Left ventricle myocardium inferior (tissue), 1 donor: Measurements from ENCODE around the gene TRMT61A. TPM values are rescaled to one million over a fixed set of nuclear protein-coding genes. Genes with fewer than 3 reads are reported as not detected.

Source experiments
- DNase-seq: peaks from one replicate; pipeline ENCODE4 v3.0.0-alpha.2; 2020
- H3K27ac ChIP-seq: fragments of 200-600 bp; replicated peaks from 2 replicates; pipeline ENCODE4 v1.8.0; 2021
- H3K27me3 ChIP-seq: fragments of 200-600 bp; 2 replicates; pipeline ENCODE4 v1.8.0; 2021; ENCODE audit warnings: low read depth
- H3K36me3 ChIP-seq: fragments of 200-600 bp; 2 replicates; pipeline ENCODE4 v1.8.0; 2021
- H3K4me1 ChIP-seq: fragments of 200-600 bp; 2 replicates; pipeline ENCODE4 v1.8.0; 2021
- H3K4me3 ChIP-seq: fragments of 200-600 bp; 2 replicates; pipeline ENCODE4 v1.8.0; 2021; ENCODE audit warnings: mild to moderate bottlenecking, moderate library complexity
- H3K9me3 ChIP-seq: fragments of 200-600 bp; replicated peaks from 2 replicates; pipeline ENCODE4 v1.8.0; 2021
- intact Hi-C: fragments of 100-400 bp; cut with micrococcal nuclease; formaldehyde crosslinking; loops from one replicate; pipeline ENCODE4 v1.11.0; 2022
- total RNA-seq: library from RNA; stranded (reverse); fragmentation: NEBNext Ultra II Directional; extraction: Animal tissue kit (Norgen Biotek cat#: 25700); gene quantifications from one replicate; pipeline ENCODE4 v1.2.1, GENCODE V29; 2021
- TF ChIP-seq, protein P1 (sequence below): fragments of 200-600 bp; IDR thresholded peaks from 2 replicates; pipeline ENCODE4 v1.8.0; 2021; ENCODE audit warnings: antibody characterized with exemption, mild to moderate bottlenecking, borderline replicate concordance
- donor health status: DM: no; HTN: yes; CAD: no; lungs with severe emphysema.

TRMT61A gene
- total RNA-seq, 1 donor from 2014 or later, result 5.9 TPM

DNA sequence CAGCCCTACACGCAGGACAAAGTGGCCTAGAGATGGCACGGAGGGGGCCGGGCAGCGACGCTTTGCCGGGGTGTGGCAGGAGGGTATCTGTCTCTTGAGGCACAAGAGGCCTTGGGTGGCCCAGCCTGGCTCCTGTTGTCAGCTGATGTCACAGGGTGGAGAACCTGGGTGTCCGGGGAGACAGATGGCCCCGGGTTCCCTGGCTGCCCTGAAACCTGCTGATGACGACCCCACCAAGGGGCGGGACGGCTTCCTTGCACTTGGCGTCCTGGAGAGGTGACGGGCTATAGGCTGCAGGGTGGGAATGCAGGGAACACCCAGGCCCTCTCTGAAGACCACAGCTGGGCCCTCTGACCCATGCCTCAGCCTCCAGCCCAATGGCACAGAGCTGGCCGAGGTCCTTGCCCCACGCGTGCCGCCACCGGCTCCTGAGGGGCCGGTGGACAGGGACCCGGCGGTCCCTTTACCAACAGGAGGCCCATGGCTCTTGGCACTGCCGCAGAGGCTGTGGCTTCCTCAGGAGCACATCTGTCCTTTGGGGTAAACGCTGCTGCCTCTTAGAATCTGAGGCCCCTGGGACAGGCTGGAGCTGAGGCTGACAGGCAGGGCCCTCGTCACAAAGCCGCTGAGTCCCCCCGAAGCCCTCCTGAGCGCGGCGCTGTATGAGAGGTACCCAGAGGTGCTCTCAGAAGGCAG lies 16.4 kb downstream of the TRMT61A start:
- intact Hi-C loops, result loop anchor here (5.0 kb wide), 1 partner anchor 48 kb away; no protein-coding TSS in a partner anchor
- TF ChIP-seq, protein P1, sequence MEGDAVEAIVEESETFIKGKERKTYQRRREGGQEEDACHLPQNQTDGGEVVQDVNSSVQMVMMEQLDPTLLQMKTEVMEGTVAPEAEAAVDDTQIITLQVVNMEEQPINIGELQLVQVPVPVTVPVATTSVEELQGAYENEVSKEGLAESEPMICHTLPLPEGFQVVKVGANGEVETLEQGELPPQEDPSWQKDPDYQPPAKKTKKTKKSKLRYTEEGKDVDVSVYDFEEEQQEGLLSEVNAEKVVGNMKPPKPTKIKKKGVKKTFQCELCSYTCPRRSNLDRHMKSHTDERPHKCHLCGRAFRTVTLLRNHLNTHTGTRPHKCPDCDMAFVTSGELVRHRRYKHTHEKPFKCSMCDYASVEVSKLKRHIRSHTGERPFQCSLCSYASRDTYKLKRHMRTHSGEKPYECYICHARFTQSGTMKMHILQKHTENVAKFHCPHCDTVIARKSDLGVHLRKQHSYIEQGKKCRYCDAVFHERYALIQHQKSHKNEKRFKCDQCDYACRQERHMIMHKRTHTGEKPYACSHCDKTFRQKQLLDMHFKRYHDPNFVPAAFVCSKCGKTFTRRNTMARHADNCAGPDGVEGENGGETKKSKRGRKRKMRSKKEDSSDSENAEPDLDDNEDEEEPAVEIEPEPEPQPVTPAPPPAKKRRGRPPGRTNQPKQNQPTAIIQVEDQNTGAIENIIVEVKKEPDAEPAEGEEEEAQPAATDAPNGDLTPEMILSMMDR, result no peak
- Histone ChIP-seq H3K36me3 (no peaks in the 10 kb centered on the region), H3K27ac (peak overlapping the region; percentile 76), H3K4me3 (no peak overlapping the region), H3K9me3 (no peaks in the 10 kb centered on the region), H3K27me3 (no peaks in the 10 kb centered on the region), H3K4me1 (peaks cover 73% of the 10 kb centered on the region)
- DNase-seq, result peak; percentile 14

DNA sequence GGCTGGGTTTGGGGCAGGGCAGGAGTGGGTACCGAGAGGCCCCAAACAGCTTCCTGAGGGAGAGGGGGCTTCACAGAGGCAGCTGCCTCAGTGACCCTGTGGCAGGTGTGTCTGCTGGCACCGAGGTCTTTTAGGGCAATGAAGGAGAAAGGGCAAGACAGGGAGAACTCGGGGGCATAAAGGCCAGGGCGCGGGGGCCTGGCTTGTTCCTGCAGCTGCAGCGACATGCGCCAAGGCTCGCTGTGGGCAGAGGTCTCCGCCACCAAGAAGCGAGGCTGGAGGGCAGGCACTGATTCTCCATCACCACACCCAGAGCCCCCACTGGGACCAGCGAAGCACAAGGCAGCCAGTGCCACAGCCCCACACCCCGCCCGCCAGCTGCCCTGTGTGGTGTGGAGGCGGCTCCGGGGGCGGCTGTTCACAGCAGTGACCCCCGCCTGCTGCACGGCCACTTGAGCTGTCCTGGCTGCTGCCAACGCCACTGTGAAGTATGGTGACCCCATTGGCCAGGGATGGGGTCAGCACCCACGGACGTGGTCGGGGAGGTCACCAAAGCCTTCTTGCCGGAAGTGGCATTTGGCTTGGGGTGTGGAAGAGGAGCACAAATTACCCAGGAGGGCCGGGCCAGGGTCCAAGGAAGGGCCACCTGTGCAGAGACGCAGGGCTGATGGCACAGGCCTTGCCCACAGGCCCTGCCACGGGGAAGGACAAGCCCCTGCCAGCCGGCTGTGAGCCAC lies 17.1 kb downstream of the TRMT61A start:
- Histone ChIP-seq H3K4me1 (peaks cover 73% of the 10 kb centered on the region), H3K27me3 (no peaks in the 10 kb centered on the region), H3K4me3 (no peak overlapping the region), H3K27ac (no peak overlapping the region), H3K36me3 (no peaks in the 10 kb centered on the region), H3K9me3 (no peaks in the 10 kb centered on the region)
- intact Hi-C loops, result loop anchor here (2.0 to 5.0 kb wide), 2 partner anchors 27 to 49 kb away; no protein-coding TSS in a partner anchor
- peak; percentile 16 for DNase-seq
- TF ChIP-seq, protein P1, result no peak

DNA sequence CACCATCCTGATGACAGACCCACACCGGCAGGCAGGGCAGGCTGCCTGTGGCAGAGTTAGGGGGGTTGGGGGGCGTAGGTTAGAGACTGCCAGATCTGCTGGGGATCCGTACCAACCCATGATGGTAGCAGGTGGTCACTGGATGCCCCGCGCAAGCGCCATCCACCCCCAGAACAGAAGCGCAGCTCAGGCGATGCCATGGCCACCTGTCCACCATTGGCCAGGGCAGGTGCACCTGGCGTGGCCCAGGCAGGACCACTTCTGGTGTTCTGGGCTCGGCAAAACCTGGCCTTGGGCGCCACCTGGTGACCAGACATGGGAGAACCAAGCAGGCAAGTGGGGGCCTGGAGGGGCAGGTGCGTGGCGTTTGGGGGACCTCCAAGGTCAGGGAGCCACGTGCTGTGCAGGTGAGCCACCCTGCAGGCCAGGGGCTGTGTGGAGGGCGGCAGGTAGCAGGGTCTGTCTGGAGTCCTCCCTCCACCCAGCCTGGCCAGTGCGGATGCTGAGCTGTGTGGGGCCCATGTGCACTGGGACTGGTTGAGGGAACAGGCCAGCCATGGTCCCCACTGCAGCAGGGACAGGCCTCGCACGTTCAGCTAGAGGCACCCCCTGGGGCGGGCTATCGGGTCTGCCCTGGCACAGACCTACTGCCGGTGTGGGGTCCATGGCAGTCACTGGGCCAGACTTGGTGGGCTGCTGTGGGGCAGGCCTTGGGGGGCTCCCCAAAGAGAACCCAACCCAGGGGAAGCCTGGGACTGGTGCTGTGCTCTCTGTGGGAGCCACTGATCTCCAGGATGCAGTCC lies 17.9 kb downstream of the TRMT61A start:
- no peak overlapping the region for H3K4me3 ChIP-seq
- peaks cover 73% of the 10 kb centered on the region for H3K4me1 ChIP-seq
- intact Hi-C loops, result loop anchor here (2.0 to 5.0 kb wide), 2 partner anchors 28 to 50 kb away; no protein-coding TSS in a partner anchor
- H3K27me3 ChIP-seq, result no peaks in the 10 kb centered on the region
- no peaks in the 10 kb centered on the region for H3K9me3 ChIP-seq
- TF ChIP-seq, protein P1, result peak; percentile 93
- H3K27ac ChIP-seq, result no peak overlapping the region
- DNase-seq, result peak; percentile 72
- no peaks in the 10 kb centered on the region for H3K36me3 ChIP-seq

DNA sequence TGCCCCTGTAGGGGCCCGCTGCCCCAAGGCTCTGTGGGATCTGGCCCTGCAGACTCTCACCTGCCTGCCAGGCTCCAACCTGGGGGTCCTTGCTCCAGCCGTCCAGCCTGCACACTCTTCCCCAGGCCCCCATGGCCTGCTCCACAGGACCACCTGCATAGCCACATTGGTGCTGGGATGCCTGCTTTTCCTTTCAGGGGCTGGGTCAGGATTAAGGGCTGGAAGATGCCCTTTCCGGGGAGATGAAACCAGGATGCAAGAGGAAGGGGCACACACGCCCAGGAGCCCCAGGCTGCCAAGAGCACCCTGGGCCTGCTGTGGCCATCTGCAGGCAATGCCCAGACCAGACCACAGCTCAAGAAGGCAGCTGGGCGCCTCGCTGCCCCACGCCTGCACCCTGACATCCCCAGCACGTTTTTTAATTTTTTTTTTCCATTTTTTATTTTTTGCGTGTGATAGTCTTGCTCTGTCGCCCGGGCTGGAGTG lies 18.5 kb downstream of the TRMT61A start:
- H3K9me3 ChIP-seq, result no peaks in the 10 kb centered on the region
- intact Hi-C loops, result loop anchor here (2.0 to 5.0 kb wide), 2 partner anchors 29 to 50 kb away; no protein-coding TSS in a partner anchor
- peaks cover 73% of the 10 kb centered on the region for H3K4me1 ChIP-seq
- no peak overlapping the region for H3K27ac ChIP-seq
- H3K27me3 ChIP-seq, result no peaks in the 10 kb centered on the region
- DNase-seq, result peak; percentile 13
- TF ChIP-seq, protein P1, result no peak
- no peak overlapping the region for H3K4me3 ChIP-seq
- no peaks in the 10 kb centered on the region for H3K36me3 ChIP-seq

DNA sequence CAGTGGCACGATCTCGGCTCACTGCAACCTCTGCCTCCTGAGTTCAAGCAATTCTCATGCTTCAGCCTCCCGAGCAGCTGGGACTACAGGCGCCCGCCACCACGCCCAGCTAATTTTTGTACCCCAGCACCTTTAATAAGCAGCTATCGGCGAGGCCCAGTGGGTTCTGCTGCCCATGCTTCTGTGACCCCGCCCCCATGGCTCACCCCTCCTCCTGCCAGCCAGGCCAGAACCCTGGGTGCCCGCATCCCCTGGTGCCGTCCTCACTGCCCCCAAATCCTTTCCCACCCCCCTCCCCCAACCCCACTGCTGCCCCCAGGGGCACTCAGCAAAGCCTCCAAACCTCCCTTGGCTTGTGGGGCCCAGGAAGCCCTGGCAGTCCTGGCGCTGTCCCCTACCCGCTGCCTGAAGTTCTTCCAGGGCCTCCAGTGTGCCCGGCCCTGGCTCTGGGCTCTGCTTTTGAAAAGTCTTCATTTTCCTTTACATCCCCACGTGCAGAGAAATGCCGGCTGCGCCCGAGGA lies 19.0 kb downstream of the TRMT61A start:
- no peaks in the 10 kb centered on the region for H3K36me3 ChIP-seq
- TF ChIP-seq, protein P1, result no peak
- intact Hi-C loops, result loop anchor here (2.0 to 5.0 kb wide), 2 partner anchors 29 to 51 kb away; no protein-coding TSS in a partner anchor
- no peaks in the 10 kb centered on the region for H3K9me3 ChIP-seq
- peak; percentile 13 for DNase-seq
- no peak overlapping the region for H3K27ac ChIP-seq
- no peak overlapping the region for H3K4me3 ChIP-seq
- H3K27me3 ChIP-seq, result no peaks in the 10 kb centered on the region
- peaks cover 73% of the 10 kb centered on the region for H3K4me1 ChIP-seq
